ENCODE data around the gene ENTREP1.

Gene ENTREP1

GRCh38 chr9:69389437-69389995 lies 64.5 kb downstream of the ENTREP1 start:
- Histone ChIP-seq H3K4me3 (no peak overlapping the region), H3K36me3 (peaks cover 0 to 34% (median 7%) of the 10 kb centered on the region in 3 donors), H3K9me3 (no peaks in the 10 kb centered on the region), H3K4me1 (peaks cover 0 to 21% (median 18%) of the 10 kb centered on the region in 4 donors), H3K27ac (no peak overlapping the region), H3K27me3 (no peaks in the 10 kb centered on the region)
- no peak for DNase-seq
- intact Hi-C loops (cut with DNase I; ENCODE audit: low total_unique reads), result no loop called here
- no peak for TF ChIP-seq CTCF (IDR thresholded peaks at IDR 0.05)

- intact Hi-C loops (cut with DNase I; ENCODE audit: low total_unique reads), result no loop called here
- DNase-seq, result no peak
- H3K27ac ChIP-seq, result peak overlapping the region; percentile 4 to 40
- TF ChIP-seq CTCF (IDR thresholded peaks at IDR 0.05), result no peak
- no peak overlapping the region for H3K4me3 ChIP-seq
- peaks cover 0 to 22% (median 18%) of the 10 kb centered on the region in 4 donors for H3K4me1 ChIP-seq
- no peaks in the 10 kb centered on the region for H3K27me3 ChIP-seq
- peaks cover 0 to 28% (median 7%) of the 10 kb centered on the region in 3 donors for H3K36me3 ChIP-seq
- no peaks in the 10 kb centered on the region for H3K9me3 ChIP-seq
Observed at GRCh38 chr9:69391487-69391886, 66.5 kb downstream of the ENTREP1 start.

- TF ChIP-seq CTCF (IDR thresholded peaks at IDR 0.05), result no peak
- peak overlapping the region; percentile 4 to 40 for H3K27ac ChIP-seq
Observed at GRCh38 chr9:69391946-69392345, 66.9 kb downstream of the ENTREP1 start.

GRCh38 chr9:69392826-69393225 lies 67.8 kb downstream of the ENTREP1 start:
- no peak overlapping the region for H3K4me3 ChIP-seq
- peaks cover 0 to 15% (median 0%) of the 10 kb centered on the region in 3 donors for H3K36me3 ChIP-seq
- H3K9me3 ChIP-seq, result no peaks in the 10 kb centered on the region
- H3K27ac ChIP-seq, result no peak overlapping the region
- intact Hi-C loops (cut with DNase I; ENCODE audit: low total_unique reads), result no loop called here
- no peak for DNase-seq
- TF ChIP-seq CTCF (IDR thresholded peaks at IDR 0.05), result no peak
- peaks cover 0 to 36% (median 25%) of the 10 kb centered on the region in 4 donors for H3K4me1 ChIP-seq
- no peaks in the 10 kb centered on the region for H3K27me3 ChIP-seq

More at GRCh38 chr9:69391946-69392345, 66.9 kb downstream of the ENTREP1 start:
- intact Hi-C loops (cut with DNase I; ENCODE audit: low total_unique reads), result no loop called here
- peaks cover 0 to 27% (median 20%) of the 10 kb centered on the region in 4 donors for H3K4me1 ChIP-seq
- peaks cover 0 to 24% (median 2%) of the 10 kb centered on the region in 3 donors for H3K36me3 ChIP-seq
- H3K4me3 ChIP-seq, result no peak overlapping the region
- H3K27me3 ChIP-seq, result no peaks in the 10 kb centered on the region
- DNase-seq, result no peak
- no peaks in the 10 kb centered on the region for H3K9me3 ChIP-seq

GRCh38 chr9:69393425-69393824 lies 68.4 kb downstream of the ENTREP1 start:
- intact Hi-C loops (cut with DNase I; ENCODE audit: low total_unique reads), result no loop called here
- no peak for DNase-seq
- no peak overlapping the region for H3K27ac ChIP-seq

More at GRCh38 chr9:69393425-69393824, 68.4 kb downstream of the ENTREP1 start:
- Histone ChIP-seq H3K27me3 (no peaks in the 10 kb centered on the region), H3K36me3 (peaks cover 0 to 9% (median 0%) of the 10 kb centered on the region in 3 donors), H3K9me3 (no peaks in the 10 kb centered on the region), H3K4me1 (peaks cover 0 to 39% (median 27%) of the 10 kb centered on the region in 4 donors), H3K4me3 (no peak overlapping the region)
- no peak for TF ChIP-seq CTCF (IDR thresholded peaks at IDR 0.05)
